ENCODE results near the gene PAWR.

PAWR gene

GRCh38 chr12:79553863-79554574 is 136.7 kb downstream of the PAWR start:
- Mint-ChIP-seq H3K9me3 (peaks cover 3% of the 10 kb centered on the region), H3K27me3 (ENCODE audit: low read depth) (no peaks in the 10 kb centered on the region), H3K27ac (peak overlapping the region in 1 of 3 experiments; percentile 92), H3K4me1 (peaks cover 35% of the 10 kb centered on the region), H3K36me3 (ENCODE audit: low read depth) (peaks cover 23% of the 10 kb centered on the region), H3K4me3 (no peak overlapping the region)
- TF ChIP-seq CTCF (IDR thresholded peaks at IDR 0.05; ENCODE audit: unreplicated experiment in 3 of 3), result no peak

GRCh38 chr12:79552192-79552591 is 138.6 kb downstream of the PAWR start:
- H3K4me3 Mint-ChIP-seq, result no peak overlapping the region
- peak overlapping the region in 1 of 3 experiments; percentile 17 for H3K27ac Mint-ChIP-seq
- peaks cover 22% of the 10 kb centered on the region for H3K4me1 Mint-ChIP-seq
- no peak for TF ChIP-seq CTCF (IDR thresholded peaks at IDR 0.05; ENCODE audit: unreplicated experiment in 3 of 3)
- no peaks in the 10 kb centered on the region for H3K27me3 Mint-ChIP-seq (ENCODE audit: low read depth)
- peaks cover 18% of the 10 kb centered on the region for H3K36me3 Mint-ChIP-seq (ENCODE audit: low read depth)
- peaks cover 3% of the 10 kb centered on the region for H3K9me3 Mint-ChIP-seq

- TF ChIP-seq CTCF (IDR thresholded peaks at IDR 0.05; ENCODE audit: unreplicated experiment in 3 of 3), result no peak
- Mint-ChIP-seq H3K27ac (peak overlapping the region; percentile 2 to 43 (median 26)), H3K9me3 (peaks cover 3% of the 10 kb centered on the region), H3K27me3 (ENCODE audit: low read depth) (no peaks in the 10 kb centered on the region), H3K4me1 (peaks cover 6% of the 10 kb centered on the region), H3K4me3 (no peak overlapping the region), H3K36me3 (ENCODE audit: low read depth) (peaks cover 18% of the 10 kb centered on the region)
Measured at GRCh38 chr12:79549531-79550271, 141.1 kb downstream of the PAWR start.

- Mint-ChIP-seq H3K4me1 (peaks cover 6% of the 10 kb centered on the region), H3K36me3 (ENCODE audit: low read depth) (peaks cover 18% of the 10 kb centered on the region), H3K9me3 (peaks cover 3% of the 10 kb centered on the region), H3K27ac (peak overlapping the region in 2 of 3 experiments; percentile 75 to 80), H3K4me3 (no peak overlapping the region), H3K27me3 (ENCODE audit: low read depth) (no peaks in the 10 kb centered on the region)
- TF ChIP-seq CTCF (IDR thresholded peaks at IDR 0.05; ENCODE audit: unreplicated experiment in 3 of 3), result no peak
Measured at GRCh38 chr12:79548610-79548924, 142.2 kb downstream of the PAWR start.

GRCh38 chr12:79547735-79548609 is 142.8 kb downstream of the PAWR start:
- no peaks in the 10 kb centered on the region for H3K27me3 Mint-ChIP-seq (ENCODE audit: low read depth)
- H3K4me1 Mint-ChIP-seq, result peaks cover 6% of the 10 kb centered on the region
- TF ChIP-seq CTCF (IDR thresholded peaks at IDR 0.05; ENCODE audit: unreplicated experiment in 3 of 3), result peak; percentile 63 to 82 (median 71)
- H3K4me3 Mint-ChIP-seq, result no peak overlapping the region
- H3K9me3 Mint-ChIP-seq, result peaks cover 3% of the 10 kb centered on the region
- H3K36me3 Mint-ChIP-seq (ENCODE audit: low read depth), result peaks cover 17% of the 10 kb centered on the region
- H3K27ac Mint-ChIP-seq, result peak overlapping the region; percentile 80 to 82 (median 80)

Measured in nephron (organoid).